Measurements from ENCODE around the gene PTGIR. TPM values are rescaled to one million over a fixed set of nuclear protein-coding genes. Genes with fewer than 3 reads are reported as not detected.

PTGIR gene
- total and polyA plus RNA-seq, 9 donors, result 0.24 to 1.8 (median 0.71) TPM

DNA sequence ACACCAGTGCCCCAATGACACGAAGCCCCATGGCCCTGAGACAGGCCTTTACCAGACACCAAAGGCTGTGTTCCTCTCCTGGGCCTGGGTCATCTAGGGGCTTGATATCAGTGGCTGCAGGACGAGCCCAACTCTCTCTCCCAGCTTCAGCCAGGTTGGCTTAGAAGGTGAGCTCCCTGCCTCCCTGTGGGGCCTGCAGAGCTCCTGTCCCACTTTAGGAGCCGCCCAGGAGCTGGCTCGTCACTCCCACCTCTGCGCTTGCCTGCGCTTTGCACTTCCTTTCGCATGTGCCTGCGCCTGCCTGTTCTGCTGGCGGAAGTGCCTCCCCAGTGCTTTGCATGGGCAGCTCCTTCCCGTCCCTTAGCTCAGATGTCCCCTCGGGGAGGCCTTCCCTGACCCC is 18.9 kb downstream of the PTGIR start:
- no peak overlapping the region for H3K27ac ChIP-seq
- peak in 2 of 5 donors; percentile 17 to 25 for DNase-seq
- peaks cover 10% of the 10 kb centered on the region for H3K4me1 ChIP-seq (ENCODE audit: insufficient read depth)
- TF ChIP-seq EP300 (IDR thresholded peaks at IDR 0.05) (no peak), POLR2A (IDR thresholded peaks at IDR 0.05) (no peak)
- TF ChIP-seq, protein P1, sequence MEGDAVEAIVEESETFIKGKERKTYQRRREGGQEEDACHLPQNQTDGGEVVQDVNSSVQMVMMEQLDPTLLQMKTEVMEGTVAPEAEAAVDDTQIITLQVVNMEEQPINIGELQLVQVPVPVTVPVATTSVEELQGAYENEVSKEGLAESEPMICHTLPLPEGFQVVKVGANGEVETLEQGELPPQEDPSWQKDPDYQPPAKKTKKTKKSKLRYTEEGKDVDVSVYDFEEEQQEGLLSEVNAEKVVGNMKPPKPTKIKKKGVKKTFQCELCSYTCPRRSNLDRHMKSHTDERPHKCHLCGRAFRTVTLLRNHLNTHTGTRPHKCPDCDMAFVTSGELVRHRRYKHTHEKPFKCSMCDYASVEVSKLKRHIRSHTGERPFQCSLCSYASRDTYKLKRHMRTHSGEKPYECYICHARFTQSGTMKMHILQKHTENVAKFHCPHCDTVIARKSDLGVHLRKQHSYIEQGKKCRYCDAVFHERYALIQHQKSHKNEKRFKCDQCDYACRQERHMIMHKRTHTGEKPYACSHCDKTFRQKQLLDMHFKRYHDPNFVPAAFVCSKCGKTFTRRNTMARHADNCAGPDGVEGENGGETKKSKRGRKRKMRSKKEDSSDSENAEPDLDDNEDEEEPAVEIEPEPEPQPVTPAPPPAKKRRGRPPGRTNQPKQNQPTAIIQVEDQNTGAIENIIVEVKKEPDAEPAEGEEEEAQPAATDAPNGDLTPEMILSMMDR (IDR thresholded peaks at IDR 0.05), result no peak
- WGBS, 3 donors, result 86 to 93% (median 90%) methylated on average over 11 of the region's 11 CpGs
- H3K36me3 ChIP-seq, result no peaks in the 10 kb centered on the region
- H3K27me3 ChIP-seq, result no peaks in the 10 kb centered on the region
- no peaks in the 10 kb centered on the region for H3K9me3 ChIP-seq
- no peak overlapping the region for H3K4me3 ChIP-seq
- intact Hi-C loops (cut with DNase I), result loop anchor here in 1 of 4 donors (10.0 kb wide), 2 partner anchors 59 to 139 kb away; partner anchors contain the start of genes DACT3, FKRP and STRN4

DNA sequence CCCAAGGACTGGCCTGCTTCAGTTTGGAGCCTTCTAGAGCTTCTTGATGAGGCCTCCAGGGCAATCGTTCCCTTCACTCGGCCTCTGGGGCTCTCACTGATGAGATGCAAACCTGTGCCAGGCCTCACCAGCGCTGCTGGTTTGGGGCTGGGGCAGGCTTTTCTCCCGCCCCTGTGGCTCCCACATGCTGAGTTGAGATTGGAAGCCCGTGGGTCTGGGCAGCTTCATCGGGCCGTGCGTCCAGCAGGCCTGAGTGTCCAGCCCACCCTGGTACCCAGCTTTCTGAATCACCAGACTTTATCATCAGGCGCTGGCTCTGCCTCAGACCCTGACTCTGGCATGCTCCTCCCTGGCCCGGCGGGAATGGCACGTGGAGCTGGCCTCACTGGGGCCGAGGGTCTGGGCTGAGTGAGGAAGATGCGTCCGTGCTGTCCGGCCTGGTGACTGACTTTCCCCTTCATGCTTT is 19.5 kb downstream of the PTGIR start:
- Histone ChIP-seq H3K4me3 (no peak overlapping the region), H3K4me1 (ENCODE audit: insufficient read depth) (peaks cover 10% of the 10 kb centered on the region), H3K9me3 (no peaks in the 10 kb centered on the region), H3K36me3 (no peaks in the 10 kb centered on the region), H3K27ac (no peak overlapping the region), H3K27me3 (no peaks in the 10 kb centered on the region)
- WGBS, 3 donors, result 74 to 80% (median 79%) methylated on average over 16 of the region's 16 CpGs
- TF ChIP-seq EP300 (IDR thresholded peaks at IDR 0.05) (no peak), POLR2A (IDR thresholded peaks at IDR 0.05) (no peak)
- TF ChIP-seq, protein P1 (IDR thresholded peaks at IDR 0.05), result no peak
- peak in 2 of 5 donors; percentile 20 to 30 for DNase-seq
- intact Hi-C loops (cut with DNase I), result loop anchor here in 1 of 4 donors (10.0 kb wide), 2 partner anchors 59 to 139 kb away; partner anchors contain the start of genes DACT3, FKRP and STRN4

DNA sequence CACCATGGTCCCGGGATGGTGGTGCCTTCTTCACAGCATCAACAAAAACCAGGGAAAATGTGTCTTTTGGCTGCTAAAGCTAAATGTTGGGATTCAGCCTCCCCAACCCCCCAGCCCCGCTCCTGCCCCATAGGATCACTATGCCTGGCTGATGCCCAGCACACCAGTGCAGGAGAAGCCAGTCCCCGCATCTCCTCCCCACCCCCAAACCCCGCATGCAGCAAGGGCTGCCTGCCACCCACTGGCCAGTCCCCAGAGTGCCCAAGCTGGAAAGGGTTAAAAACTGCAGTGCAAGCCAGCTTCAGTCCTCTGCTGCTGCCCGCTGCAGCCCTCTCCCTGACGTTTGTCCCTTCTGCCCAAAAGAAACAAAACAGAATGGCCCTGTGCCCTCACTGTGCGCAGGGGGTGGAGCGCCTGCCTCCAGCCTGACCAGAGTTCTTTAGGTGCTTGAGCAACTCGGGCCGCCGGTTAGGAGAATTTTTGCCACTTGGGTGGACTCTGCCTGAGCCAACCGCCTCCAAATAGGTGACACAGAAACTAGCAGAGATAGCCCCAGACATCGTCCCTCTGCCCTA is 20.0 kb downstream of the PTGIR start:
- no peak overlapping the region for H3K27ac ChIP-seq
- WGBS, 3 donors, result 68 to 73% (median 72%) methylated on average over 13 of the region's 13 CpGs
- H3K27me3 ChIP-seq, result no peaks in the 10 kb centered on the region
- H3K36me3 ChIP-seq, result no peaks in the 10 kb centered on the region
- DNase-seq, result peak in 2 of 5 donors; percentile 16 to 34
- intact Hi-C loops (cut with DNase I), result loop anchor here in 1 of 4 donors (10.0 kb wide), 2 partner anchors 60 to 140 kb away; partner anchors contain the start of genes DACT3, FKRP and STRN4
- TF ChIP-seq EP300 (IDR thresholded peaks at IDR 0.05) (no peak), POLR2A (IDR thresholded peaks at IDR 0.05) (no peak)
- TF ChIP-seq, protein P1 (IDR thresholded peaks at IDR 0.05), result no peak
- H3K9me3 ChIP-seq, result no peaks in the 10 kb centered on the region
- H3K4me1 ChIP-seq (ENCODE audit: insufficient read depth), result peaks cover 15% of the 10 kb centered on the region
- no peak overlapping the region for H3K4me3 ChIP-seq

DNA sequence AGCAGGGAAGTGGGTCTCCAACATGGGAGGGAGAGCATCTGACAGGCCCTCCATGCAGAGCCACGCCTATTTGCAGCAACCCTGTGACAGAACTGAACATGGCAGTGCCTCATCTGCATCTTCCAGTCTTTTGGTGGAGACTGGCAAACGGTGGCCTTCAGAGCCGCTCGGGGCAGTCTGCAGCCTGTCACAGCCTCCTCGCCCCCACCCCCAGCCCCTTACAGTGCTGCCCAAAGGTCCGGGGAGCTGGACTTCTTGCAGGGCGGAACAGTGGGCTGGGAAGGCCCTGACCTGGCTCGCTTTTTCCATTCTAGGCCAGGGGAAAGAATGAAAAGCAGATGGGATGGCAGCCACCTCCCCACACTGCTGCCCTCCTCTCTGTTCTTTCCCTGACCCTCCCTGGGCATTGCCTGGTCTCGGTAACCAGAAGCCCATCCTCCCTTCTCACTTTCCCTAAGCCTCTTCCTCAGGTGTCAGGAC is 21.1 kb downstream of the PTGIR start:
- Histone ChIP-seq H3K4me1 (ENCODE audit: insufficient read depth) (peaks cover 15% of the 10 kb centered on the region), H3K9me3 (no peaks in the 10 kb centered on the region), H3K4me3 (no peak overlapping the region), H3K36me3 (no peaks in the 10 kb centered on the region), H3K27ac (peak overlapping the region in 1 of 2 donors; percentile 97), H3K27me3 (no peaks in the 10 kb centered on the region)
- DNase-seq, result no peak
- no peak for TF ChIP-seq POLR2A (IDR thresholded peaks at IDR 0.05)
- WGBS, 3 donors, result 40 to 47% (median 40%) methylated on average over 9 of the region's 9 CpGs
- intact Hi-C loops (cut with DNase I), result loop anchor here in 1 of 4 donors (10.0 kb wide), 2 partner anchors 61 to 141 kb away; partner anchors contain the start of genes DACT3, FKRP and STRN4

Measured in ovary (tissue), 9 donors.